Measurements from ENCODE around the gene CABYR. TPM values are rescaled to one million over a fixed set of nuclear protein-coding genes. Genes with fewer than 3 reads are reported as not detected.

Gene CABYR
- total RNA-seq, 4 donors from 2014 or later: 0.33 to 0.51 (median 0.42) TPM; not detected in 1

- ATAC-seq: no peak
- intact Hi-C loops (cut with DNase I; ENCODE audit: low total_unique reads): no loop called here
- TF ChIP-seq, protein P1, sequence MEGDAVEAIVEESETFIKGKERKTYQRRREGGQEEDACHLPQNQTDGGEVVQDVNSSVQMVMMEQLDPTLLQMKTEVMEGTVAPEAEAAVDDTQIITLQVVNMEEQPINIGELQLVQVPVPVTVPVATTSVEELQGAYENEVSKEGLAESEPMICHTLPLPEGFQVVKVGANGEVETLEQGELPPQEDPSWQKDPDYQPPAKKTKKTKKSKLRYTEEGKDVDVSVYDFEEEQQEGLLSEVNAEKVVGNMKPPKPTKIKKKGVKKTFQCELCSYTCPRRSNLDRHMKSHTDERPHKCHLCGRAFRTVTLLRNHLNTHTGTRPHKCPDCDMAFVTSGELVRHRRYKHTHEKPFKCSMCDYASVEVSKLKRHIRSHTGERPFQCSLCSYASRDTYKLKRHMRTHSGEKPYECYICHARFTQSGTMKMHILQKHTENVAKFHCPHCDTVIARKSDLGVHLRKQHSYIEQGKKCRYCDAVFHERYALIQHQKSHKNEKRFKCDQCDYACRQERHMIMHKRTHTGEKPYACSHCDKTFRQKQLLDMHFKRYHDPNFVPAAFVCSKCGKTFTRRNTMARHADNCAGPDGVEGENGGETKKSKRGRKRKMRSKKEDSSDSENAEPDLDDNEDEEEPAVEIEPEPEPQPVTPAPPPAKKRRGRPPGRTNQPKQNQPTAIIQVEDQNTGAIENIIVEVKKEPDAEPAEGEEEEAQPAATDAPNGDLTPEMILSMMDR (IDR thresholded peaks at IDR 0.05 in 4 of 5, conservative IDR thresholded peaks at IDR 0.05 in 1 of 5): no peak
- TF ChIP-seq POLR2A (IDR thresholded peaks at IDR 0.05): no peak
- Histone ChIP-seq H3K4me3 (no peak overlapping the region), H3K36me3 (no peaks in the 10 kb centered on the region), H3K9me3 (no peaks in the 10 kb centered on the region), H3K27ac (no peak overlapping the region), H3K27me3 (no peaks in the 10 kb centered on the region), H3K4me1 (peaks cover 0 to 6% of the 10 kb centered on the region in 2 donors)
- no peak for DNase-seq
- in situ Hi-C loops (cut with MboI; ENCODE audit: low sequenced_read_pairs in 4 of 4): no loop called here
Observed at GRCh38 chr18:24094561-24094960, 44.3 kb upstream of the CABYR start.

- intact Hi-C loops (cut with DNase I; ENCODE audit: low total_unique reads) (no loop called here), in situ Hi-C loops (cut with MboI; ENCODE audit: low sequenced_read_pairs in 4 of 4) (no loop called here)
- DNase-seq: no peak
- H3K9me3 ChIP-seq: no peaks in the 10 kb centered on the region
- no peaks in the 10 kb centered on the region for H3K4me1 ChIP-seq
- TF ChIP-seq POLR2A (IDR thresholded peaks at IDR 0.05): no peak
- TF ChIP-seq, protein P1 (IDR thresholded peaks at IDR 0.05 in 4 of 5, conservative IDR thresholded peaks at IDR 0.05 in 1 of 5): no peak
- no peak for ATAC-seq
- H3K36me3 ChIP-seq: no peaks in the 10 kb centered on the region
- no peak overlapping the region for H3K27ac ChIP-seq
- H3K4me3 ChIP-seq: no peak overlapping the region
- H3K27me3 ChIP-seq: no peaks in the 10 kb centered on the region
Observed at GRCh38 chr18:24095976-24096375, 42.9 kb upstream of the CABYR start.

GRCh38 chr18:24103320-24104021 is 35.4 kb upstream of the CABYR start:
- Histone ChIP-seq H3K9me3 (no peaks in the 10 kb centered on the region), H3K27me3 (no peaks in the 10 kb centered on the region), H3K4me1 (no peaks in the 10 kb centered on the region), H3K36me3 (no peaks in the 10 kb centered on the region), H3K4me3 (no peak overlapping the region), H3K27ac (no peak overlapping the region)
- in situ Hi-C loops (cut with MboI; ENCODE audit: low sequenced_read_pairs in 4 of 4): loop anchor here in 1 of 4 donors (25.0 kb wide), 1 partner anchor 466 kb away; no protein-coding TSS in a partner anchor
- intact Hi-C loops (cut with DNase I; ENCODE audit: low total_unique reads): no loop called here
- TF ChIP-seq, protein P1 (IDR thresholded peaks at IDR 0.05 in 4 of 5, conservative IDR thresholded peaks at IDR 0.05 in 1 of 5): no peak
- no peak for TF ChIP-seq POLR2A (IDR thresholded peaks at IDR 0.05)
- no peak for ATAC-seq
- no peak for DNase-seq

DNA sequence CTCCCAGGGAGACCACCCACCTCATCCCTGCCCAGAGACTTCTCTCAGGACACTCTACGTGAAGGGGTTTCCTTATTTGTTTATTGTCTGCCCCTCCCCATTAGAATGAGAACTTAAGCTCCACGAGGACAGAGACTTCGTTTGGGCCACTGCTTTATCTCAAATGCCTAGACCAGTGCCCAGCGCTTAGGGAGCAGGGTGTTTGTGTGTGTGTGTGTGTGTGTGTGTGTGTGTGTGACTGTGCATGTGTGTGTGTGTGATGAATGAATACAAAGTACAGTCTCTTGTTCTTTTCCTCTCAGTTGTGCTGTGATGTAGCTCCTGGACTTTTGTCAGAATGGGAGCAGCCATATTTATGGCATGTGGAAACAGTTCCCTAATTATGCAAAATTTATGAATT is 34.4 kb upstream of the CABYR start:
- H3K36me3 ChIP-seq: no peaks in the 10 kb centered on the region
- H3K27me3 ChIP-seq: no peaks in the 10 kb centered on the region
- no peaks in the 10 kb centered on the region for H3K9me3 ChIP-seq
- TF ChIP-seq, protein P1 (IDR thresholded peaks at IDR 0.05 in 4 of 5, conservative IDR thresholded peaks at IDR 0.05 in 1 of 5): no peak
- no peak for TF ChIP-seq POLR2A (IDR thresholded peaks at IDR 0.05)
- ATAC-seq (no peak), DNase-seq (no peak)
- H3K4me1 ChIP-seq: no peaks in the 10 kb centered on the region
- H3K4me3 ChIP-seq: no peak overlapping the region
- no peak overlapping the region for H3K27ac ChIP-seq
- intact Hi-C loops (cut with DNase I; ENCODE audit: low total_unique reads) (no loop called here), in situ Hi-C loops (cut with MboI; ENCODE audit: low sequenced_read_pairs in 4 of 4) (loop anchor here in 1 of 4 donors (25.0 kb wide), 1 partner anchor 467 kb away; no protein-coding TSS in a partner anchor)
